ENCODE measurements around the gene KCNJ15.

DNA sequence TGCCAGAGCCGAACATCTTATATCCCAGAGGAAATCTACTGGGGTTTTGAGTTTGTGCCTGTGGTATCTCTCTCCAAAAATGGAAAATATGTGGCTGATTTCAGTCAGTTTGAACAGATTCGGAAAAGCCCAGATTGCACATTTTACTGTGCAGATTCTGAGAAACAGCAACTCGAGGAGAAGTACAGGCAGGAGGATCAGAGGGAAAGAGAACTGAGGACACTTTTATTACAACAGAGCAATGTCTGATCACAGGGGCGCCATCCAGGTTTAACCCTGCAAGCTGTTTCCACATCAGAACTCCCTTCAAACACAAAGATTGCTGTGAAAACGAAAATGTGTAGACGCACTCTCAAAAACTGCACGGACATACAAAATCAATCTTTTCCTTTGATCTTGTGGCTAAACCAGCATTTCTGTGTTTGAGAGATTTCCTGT lies 43.4 kb downstream of the KCNJ15 start:
- TF ChIP-seq, protein P1, sequence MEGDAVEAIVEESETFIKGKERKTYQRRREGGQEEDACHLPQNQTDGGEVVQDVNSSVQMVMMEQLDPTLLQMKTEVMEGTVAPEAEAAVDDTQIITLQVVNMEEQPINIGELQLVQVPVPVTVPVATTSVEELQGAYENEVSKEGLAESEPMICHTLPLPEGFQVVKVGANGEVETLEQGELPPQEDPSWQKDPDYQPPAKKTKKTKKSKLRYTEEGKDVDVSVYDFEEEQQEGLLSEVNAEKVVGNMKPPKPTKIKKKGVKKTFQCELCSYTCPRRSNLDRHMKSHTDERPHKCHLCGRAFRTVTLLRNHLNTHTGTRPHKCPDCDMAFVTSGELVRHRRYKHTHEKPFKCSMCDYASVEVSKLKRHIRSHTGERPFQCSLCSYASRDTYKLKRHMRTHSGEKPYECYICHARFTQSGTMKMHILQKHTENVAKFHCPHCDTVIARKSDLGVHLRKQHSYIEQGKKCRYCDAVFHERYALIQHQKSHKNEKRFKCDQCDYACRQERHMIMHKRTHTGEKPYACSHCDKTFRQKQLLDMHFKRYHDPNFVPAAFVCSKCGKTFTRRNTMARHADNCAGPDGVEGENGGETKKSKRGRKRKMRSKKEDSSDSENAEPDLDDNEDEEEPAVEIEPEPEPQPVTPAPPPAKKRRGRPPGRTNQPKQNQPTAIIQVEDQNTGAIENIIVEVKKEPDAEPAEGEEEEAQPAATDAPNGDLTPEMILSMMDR (conservative IDR thresholded peaks at IDR 0.05; ENCODE audit: low read depth in 2 of 2): no peak
- TF ChIP-seq EZH2 (IDR thresholded peaks at IDR 0.05; ENCODE audit: low read depth, unreplicated experiment): no peak
- TF ChIP-seq EZH2phosphoT487 (IDR thresholded peaks at IDR 0.05; ENCODE audit: unreplicated experiment): no peak
- no peak for TF ChIP-seq POLR2AphosphoS5 (IDR thresholded peaks at IDR 0.05; ENCODE audit: low read depth)
- TF ChIP-seq STAT1 (IDR thresholded peaks at IDR 0.05; ENCODE audit: unreplicated experiment): no peak
- TF ChIP-seq JUNB (IDR thresholded peaks at IDR 0.05; ENCODE audit: unreplicated experiment): no peak

Measured in GM23338 (cell line).